HG02943 (cell line): ENCODE data around the gene INCA1.

Source experiments
- ATAC-seq: cut with Tn5 transposase; IDR thresholded peaks from one replicate; pipeline ENCODE4 v1.9.1; 2021; ENCODE audit warnings: mild to moderate bottlenecking, low read depth, moderate library complexity; ENCODE audit not compliant: unreplicated experiment

Gene INCA1

GRCh38 chr17:4950075-4950745 lies 47.1 kb downstream of the INCA1 start:
- no peak for ATAC-seq

GRCh38 chr17:4949321-4950074 lies 47.8 kb downstream of the INCA1 start:
- ATAC-seq, result no peak

GRCh38 chr17:4948931-4949320 lies 48.4 kb downstream of the INCA1 start:
- ATAC-seq, result no peak

- ATAC-seq, result no peak
Measured at GRCh38 chr17:4948166-4948930, 49.0 kb downstream of the INCA1 start, which contains the start of gene PFN1. PFN1 (minus strand) TSS chr17:4948530; CDS start chr17:4948394, 136 bp downstream.

- ATAC-seq, result no peak
Measured at GRCh38 chr17:4947411-4948165, 49.7 kb downstream of the INCA1 start.

- no peak for ATAC-seq
Measured at GRCh38 chr17:4947010-4947410, 50.3 kb downstream of the INCA1 start.

GRCh38 chr17:4946312-4946976 lies 50.9 kb downstream of the INCA1 start:
- ATAC-seq, result no peak

GRCh38 chr17:4945944-4946280 lies 51.4 kb downstream of the INCA1 start:
- ATAC-seq, result no peak

- no peak for ATAC-seq
Measured at GRCh38 chr17:4945176-4945943, 52.0 kb downstream of the INCA1 start.

- no peak for ATAC-seq
Measured at GRCh38 chr17:4944554-4945175, 52.7 kb downstream of the INCA1 start.

GRCh38 chr17:4944163-4944553 lies 53.2 kb downstream of the INCA1 start:
- no peak for ATAC-seq

GRCh38 chr17:4942760-4943508 lies 54.4 kb downstream of the INCA1 start:
- no peak for ATAC-seq

GRCh38 chr17:4941319-4941610 lies 56.1 kb downstream of the INCA1 start:
- no peak for ATAC-seq

GRCh38 chr17:4940555-4941318 lies 56.6 kb downstream of the INCA1 start:
- no peak for ATAC-seq

GRCh38 chr17:4939796-4940554 lies 57.3 kb downstream of the INCA1 start, which contains the start of the genes RNF167 and SLC25A11:
RNF167 (plus strand) TSS chr17:4940268; CDS start chr17:4940910, 642 bp downstream.
SLC25A11 (minus strand) TSS chr17:4940046; CDS start chr17:4939910, 136 bp downstream.
- peak; percentile 62 for ATAC-seq

- ATAC-seq, result peak; percentile 10
Measured at GRCh38 chr17:4939546-4939795, 57.9 kb downstream of the INCA1 start.
